AG04450 (cell line): ENCODE results near the gene AHNAK2. TPM values are rescaled to one million over a fixed set of nuclear protein-coding genes. Genes with fewer than 3 reads are reported as not detected.

ENCODE experiments used
- CTCF ChIA-PET: fragments of 300-600, 350-600 bp; formaldehyde crosslinking; extraction: SDS; loops from one replicate; lab custom pipeline; 2022; ENCODE audit warnings: antibody characterized with exemption, inconsistent platforms; lab: Charles Lee
- POLR2A ChIA-PET: fragments of 350-600 bp; formaldehyde crosslinking; extraction: SDS; loops from one replicate; lab custom pipeline; 2021; ENCODE audit warnings: antibody characterized with exemption, inconsistent platforms; lab: Yijun Ruan, JAX
- DNase-seq: peaks from one replicate; pipeline ENCODE4 v3.0.0-alpha.2; 2011; ENCODE audit warnings: low read depth, low spot score
- H3K27ac ChIP-seq: one replicate; pipeline ENCODE4 v1.5.1; 2012; ENCODE audit warnings: low read depth, low read length, control low read depth
- H3K27me3 ChIP-seq: one replicate; pipeline ENCODE4 v1.6.0; 2012; ENCODE audit warnings: low read length; ENCODE audit not compliant: control insufficient read depth, insufficient read depth
- H3K4me3 ChIP-seq: 2 replicates; pipeline ENCODE4 v1.5.1; 2011; ENCODE audit warnings: mild to moderate bottlenecking, low read depth, low read length, control low read depth
- H3K9me3 ChIP-seq: 2 replicates; pipeline ENCODE4 v1.5.1; 2012; ENCODE audit warnings: low read length; ENCODE audit not compliant: control insufficient read depth, insufficient read depth
- polyA plus RNA-seq: library from polyadenylated mRNA; depleted of rRNA; stranded (reverse); fragments of >200 nt; gene quantifications from 2 replicates; pipeline ENCODE4 v1.2.3, GENCODE V29; 2011
- TF ChIP-seq, protein P1 (sequence below): IDR thresholded peaks from 2 replicates; pipeline ENCODE4 v1.5.1; 2011; ENCODE audit warnings: low read depth, low read length, control low read depth, inconsistent platforms

The AHNAK2 gene
- polyA plus RNA-seq, 1 experiment: 10.0 TPM

DNA sequence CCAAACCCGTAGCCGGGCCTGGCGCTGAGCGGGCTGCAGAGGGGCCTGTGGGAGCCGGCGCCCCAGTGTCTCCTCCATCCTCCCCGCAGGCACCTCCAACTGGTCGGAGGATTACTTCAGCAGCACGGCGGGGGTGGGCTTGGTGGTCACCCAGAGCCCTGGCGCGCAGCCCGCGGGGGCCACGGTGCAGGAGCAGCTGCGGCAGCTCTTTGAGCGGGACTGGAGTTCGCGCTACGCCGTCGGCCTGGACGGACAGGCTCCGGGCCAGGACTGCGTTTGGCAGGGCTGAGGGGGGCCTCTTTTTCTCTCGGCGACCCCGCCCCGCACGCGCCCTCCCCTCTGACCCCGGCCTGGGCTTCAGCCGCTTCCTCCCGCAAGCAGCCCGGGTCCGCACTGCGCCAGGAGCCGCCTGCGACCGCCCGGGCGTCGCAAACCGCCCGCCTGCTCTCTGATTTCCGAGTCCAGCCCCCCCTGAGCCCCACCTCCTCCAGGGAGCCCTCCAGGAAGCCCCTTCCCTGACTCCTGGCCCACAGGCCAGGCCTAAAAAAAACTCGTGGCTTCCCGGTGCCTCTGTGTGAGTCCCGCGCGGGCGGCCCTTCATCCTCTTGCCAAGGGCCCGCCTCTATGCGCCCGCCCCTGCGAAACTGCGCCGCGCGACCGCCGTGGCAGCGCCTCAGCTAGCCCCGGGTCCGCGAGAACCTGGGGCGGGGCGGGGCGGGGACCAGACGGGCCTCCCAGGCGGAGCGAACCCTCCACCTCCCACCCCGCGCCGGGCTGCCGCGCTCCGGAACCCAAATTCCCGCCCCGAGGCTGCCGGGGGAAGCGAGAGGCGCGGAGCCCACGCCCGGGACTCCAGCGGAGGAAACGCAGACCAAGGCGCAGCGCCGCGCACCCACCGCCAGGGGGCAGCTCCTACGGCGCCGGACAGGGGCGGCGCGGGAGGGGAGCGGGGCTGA is 45.2 kb downstream of the AHNAK2 start:
- TF ChIP-seq, protein P1, sequence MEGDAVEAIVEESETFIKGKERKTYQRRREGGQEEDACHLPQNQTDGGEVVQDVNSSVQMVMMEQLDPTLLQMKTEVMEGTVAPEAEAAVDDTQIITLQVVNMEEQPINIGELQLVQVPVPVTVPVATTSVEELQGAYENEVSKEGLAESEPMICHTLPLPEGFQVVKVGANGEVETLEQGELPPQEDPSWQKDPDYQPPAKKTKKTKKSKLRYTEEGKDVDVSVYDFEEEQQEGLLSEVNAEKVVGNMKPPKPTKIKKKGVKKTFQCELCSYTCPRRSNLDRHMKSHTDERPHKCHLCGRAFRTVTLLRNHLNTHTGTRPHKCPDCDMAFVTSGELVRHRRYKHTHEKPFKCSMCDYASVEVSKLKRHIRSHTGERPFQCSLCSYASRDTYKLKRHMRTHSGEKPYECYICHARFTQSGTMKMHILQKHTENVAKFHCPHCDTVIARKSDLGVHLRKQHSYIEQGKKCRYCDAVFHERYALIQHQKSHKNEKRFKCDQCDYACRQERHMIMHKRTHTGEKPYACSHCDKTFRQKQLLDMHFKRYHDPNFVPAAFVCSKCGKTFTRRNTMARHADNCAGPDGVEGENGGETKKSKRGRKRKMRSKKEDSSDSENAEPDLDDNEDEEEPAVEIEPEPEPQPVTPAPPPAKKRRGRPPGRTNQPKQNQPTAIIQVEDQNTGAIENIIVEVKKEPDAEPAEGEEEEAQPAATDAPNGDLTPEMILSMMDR: peak; percentile 61
- Histone ChIP-seq H3K27ac (no peak overlapping the region), H3K27me3 (peaks cover 41% of the 10 kb centered on the region), H3K9me3 (no peaks in the 10 kb centered on the region; the same call in 1 of the 2 replicates), H3K4me3 (peak overlapping the region; percentile 48)
- ChIA-PET CTCF (interaction anchor here (0.5 to 1.6 kb wide), 9 partner anchors 11 to 130 kb away, joined by 3 to 11 read pairs (median 4); no protein-coding TSS in a partner anchor), POLR2A (interaction anchor here (0.6 to 1.1 kb wide), 2 partner anchors 33 to 153 kb away, joined by 3 read pairs; no protein-coding TSS in a partner anchor)
- DNase-seq: peak; percentile 32

DNA sequence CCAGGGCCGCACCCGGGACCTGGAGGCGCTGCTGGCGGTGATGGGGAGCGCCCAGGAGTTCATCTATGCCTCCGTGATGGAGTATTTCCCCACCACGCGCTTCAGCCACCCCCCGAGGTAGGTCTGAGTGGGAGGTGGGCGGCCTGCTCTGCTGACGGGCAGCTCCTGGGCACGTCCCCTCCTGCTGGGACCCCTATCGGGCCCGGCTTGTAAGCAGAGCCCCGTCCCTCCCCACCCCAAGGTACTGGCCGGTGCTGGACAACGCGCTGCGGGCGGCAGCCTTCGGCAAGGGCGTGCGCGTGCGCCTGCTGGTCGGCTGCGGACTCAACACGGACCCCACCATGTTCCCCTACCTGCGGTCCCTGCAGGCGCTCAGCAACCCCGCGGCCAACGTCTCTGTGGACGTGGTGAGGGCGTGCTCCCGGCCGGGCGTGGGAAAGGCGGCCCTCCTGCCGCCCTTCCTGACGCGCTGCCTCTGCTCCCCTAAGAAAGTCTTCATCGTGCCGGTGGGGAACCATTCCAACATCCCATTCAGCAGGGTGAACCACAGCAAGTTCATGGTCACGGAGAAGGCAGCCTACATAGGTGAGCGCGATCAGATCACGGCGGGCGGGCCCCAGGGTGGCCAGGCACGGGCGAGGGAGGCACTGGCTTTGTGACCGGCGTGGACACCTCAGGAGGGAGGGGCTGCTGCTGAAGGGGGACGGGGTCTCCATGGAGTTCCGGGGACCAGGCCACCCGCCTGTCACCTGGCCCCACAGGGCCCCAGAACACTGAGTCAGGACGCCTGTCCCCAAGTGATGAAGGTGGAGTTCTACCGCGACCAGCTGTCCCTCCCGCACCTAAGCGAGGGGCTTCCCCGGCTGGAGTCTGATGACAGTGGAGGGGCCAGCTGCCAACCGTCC is 46.2 kb downstream of the AHNAK2 start:
- POLR2A ChIA-PET: interaction anchor here (1.1 kb wide), 1 partner anchor 33 kb away, joined by 3 read pairs; no protein-coding TSS in a partner anchor
- TF ChIP-seq, protein P1: no peak
- Histone ChIP-seq H3K9me3 (no peaks in the 10 kb centered on the region; the same call in 1 of the 2 replicates), H3K4me3 (peak overlapping the region; percentile 48; the same call in 1 of the 2 replicates), H3K27me3 (peaks cover 41% of the 10 kb centered on the region), H3K27ac (no peak overlapping the region)
- CTCF ChIA-PET: interaction anchor here (1.5 to 1.6 kb wide), 3 partner anchors 10 to 114 kb away, joined by 9 to 11 read pairs (median 11); no protein-coding TSS in a partner anchor
- DNase-seq: no peak

DNA sequence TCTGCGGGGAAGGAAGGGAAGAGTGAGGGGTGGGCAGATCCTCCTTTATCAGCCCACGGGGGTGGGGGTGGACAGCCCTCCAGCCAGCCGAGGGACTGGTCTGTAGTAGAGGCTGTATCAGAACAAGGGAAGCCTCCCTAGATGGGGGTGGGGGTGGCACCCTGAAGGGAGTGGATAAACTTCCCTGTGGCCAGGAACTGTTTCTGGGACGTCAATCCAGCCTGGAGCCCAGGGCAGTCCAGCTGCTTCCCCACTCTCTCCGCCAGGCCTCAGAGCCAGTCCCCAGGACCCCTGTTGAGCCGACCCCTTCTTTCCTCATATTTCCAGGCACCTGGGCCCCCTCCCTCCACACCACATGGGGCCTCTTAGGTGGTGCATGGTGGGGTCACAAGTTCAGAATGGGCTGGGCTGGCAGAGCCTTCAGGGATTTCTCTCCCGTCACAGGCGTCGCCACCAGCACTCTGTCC is 46.8 kb downstream of the AHNAK2 start:
- TF ChIP-seq, protein P1: no peak
- CTCF ChIA-PET: interaction anchor here (0.5 kb wide), 1 partner anchor 105 kb away, joined by 3 read pairs; no protein-coding TSS in a partner anchor
- POLR2A ChIA-PET: interaction anchor here (0.7 kb wide), 1 partner anchor 114 kb away, joined by 8 read pairs; no protein-coding TSS in a partner anchor
- no peak overlapping the region for H3K4me3 ChIP-seq
- H3K27me3 ChIP-seq: peaks cover 38% of the 10 kb centered on the region
- H3K27ac ChIP-seq: no peak overlapping the region
- H3K9me3 ChIP-seq: no peaks in the 10 kb centered on the region; the same call in 1 of the 2 replicates
- DNase-seq: no peak

DNA sequence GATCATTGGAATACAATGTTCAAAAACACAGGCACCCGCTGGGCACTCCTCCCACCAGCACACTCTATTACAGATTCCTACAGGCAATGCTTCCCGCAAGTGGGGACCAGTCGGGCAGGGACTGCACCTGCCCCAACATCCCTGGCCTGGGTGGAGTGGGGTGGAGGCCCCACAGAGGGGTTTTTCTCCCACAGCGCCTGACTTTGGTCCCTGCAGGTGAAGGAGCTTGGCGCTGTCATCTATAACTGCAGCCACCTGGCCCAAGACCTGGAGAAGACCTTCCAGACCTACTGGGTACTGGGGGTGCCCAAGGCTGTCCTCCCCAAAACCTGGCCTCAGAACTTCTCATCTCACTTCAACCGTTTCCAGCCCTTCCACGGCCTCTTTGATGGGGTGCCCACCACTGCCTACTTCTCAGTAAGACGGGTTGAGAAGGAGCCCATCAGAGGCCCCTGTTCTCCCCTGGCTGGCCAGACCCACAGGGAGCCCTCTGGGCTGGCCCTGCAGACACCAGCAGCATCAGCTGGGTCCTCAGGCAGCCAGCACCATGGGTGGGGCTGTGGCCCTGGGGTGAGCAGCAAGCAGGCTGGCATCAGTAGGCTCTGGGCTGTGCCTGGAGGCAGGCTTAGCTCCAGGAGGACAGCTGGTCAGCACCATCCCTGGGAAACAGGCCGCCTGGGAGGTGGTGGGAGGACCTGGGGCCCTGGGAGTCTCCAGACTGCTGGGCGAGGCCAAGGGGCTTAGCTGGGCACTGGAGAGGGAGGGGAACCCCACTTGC is 47.5 kb downstream of the AHNAK2 start:
- Histone ChIP-seq H3K9me3 (no peaks in the 10 kb centered on the region; the same call in 1 of the 2 replicates), H3K27me3 (peaks cover 35% of the 10 kb centered on the region), H3K27ac (no peak overlapping the region), H3K4me3 (no peak overlapping the region)
- ChIA-PET CTCF (interaction anchor here (0.5 kb wide), 2 partner anchors 104 to 115 kb away, joined by 3 read pairs; no protein-coding TSS in a partner anchor), POLR2A (interaction anchor here (0.7 kb wide), 1 partner anchor 114 kb away, joined by 8 read pairs; no protein-coding TSS in a partner anchor)
- TF ChIP-seq, protein P1: no peak
- DNase-seq: no peak
